ENCODE results near the gene PCDHGA1.
A peak's percentile ranks its signal among the peaks of the same experiment; 100 is the strongest.

Gene PCDHGA1

GRCh38 chr5:141439411-141440141 lies 109.3 kb downstream of the PCDHGA1 start:
- DNase-seq, result no peak

GRCh38 chr5:141440341-141440740 lies 110.0 kb downstream of the PCDHGA1 start:
- DNase-seq, result no peak

GRCh38 chr5:141441571-141442170 lies 111.4 kb downstream of the PCDHGA1 start:
- DNase-seq, result no peak

GRCh38 chr5:141465351-141465750 lies 135.0 kb downstream of the PCDHGA1 start:
- no peak for DNase-seq

GRCh38 chr5:141475625-141476131 lies 145.4 kb downstream of the PCDHGA1 start, which contains the start of gene PCDHGC3:
Gene PCDHGC3, plus strand, starts transcription at chr5:141475966. Its CDS starts 151 bp downstream, at chr5:141476117.
- DNase-seq, result peak in 55 of 58 donors; percentile 47 to 94 (median 83)

GRCh38 chr5:141476132-141476911 lies 146.0 kb downstream of the PCDHGA1 start:
- peak in 18 of 58 donors; percentile 23 to 73 (median 42) for DNase-seq

- DNase-seq, result no peak
These were observed 146.8 kb downstream of the PCDHGA1 start for GRCh38 chr5:141477044-141477575.

- no peak for DNase-seq
These were observed 147.5 kb downstream of the PCDHGA1 start for GRCh38 chr5:141477815-141478214.

GRCh38 chr5:141478321-141478945 lies 148.1 kb downstream of the PCDHGA1 start:
- no peak for DNase-seq

GRCh38 chr5:141479776-141480175 lies 149.5 kb downstream of the PCDHGA1 start:
- no peak for DNase-seq

GRCh38 chr5:141483902-141484301 lies 153.6 kb downstream of the PCDHGA1 start:
- no peak for DNase-seq

GRCh38 chr5:141484310-141484640 lies 154.0 kb downstream of the PCDHGA1 start:
- no peak for DNase-seq

GRCh38 chr5:141484641-141485311 lies 154.5 kb downstream of the PCDHGA1 start, which contains the start of gene PCDHGC4:
Gene PCDHGC4, plus strand, starts transcription at chr5:141485030. Its CDS starts 144 bp downstream, at chr5:141485174.
- DNase-seq, result peak in 36 of 58 donors; percentile 28 to 78 (median 54)

GRCh38 chr5:141485321-141486055 lies 155.2 kb downstream of the PCDHGA1 start:
- no peak for DNase-seq

- no peak for DNase-seq
These were observed 155.8 kb downstream of the PCDHGA1 start for GRCh38 chr5:141486091-141486490.

GRCh38 chr5:141487131-141487530 lies 156.8 kb downstream of the PCDHGA1 start:
- no peak for DNase-seq

- peak in 48 of 58 donors; percentile 39 to 93 (median 76) for DNase-seq
These were observed 158.6 kb downstream of the PCDHGA1 start, which contains the start of gene PCDHGC5 for GRCh38 chr5:141488591-141489561. Gene PCDHGC5, plus strand, starts transcription at chr5:141489081. Its CDS starts 160 bp downstream, at chr5:141489241.

- DNase-seq, result peak in 2 of 58 donors; percentile 35 to 40
These were observed 159.5 kb downstream of the PCDHGA1 start for GRCh38 chr5:141489841-141490240.
